GM23248 (cell line): ENCODE results near the gene ADAM15. TPM values are rescaled to one million over a fixed set of nuclear protein-coding genes. Genes with fewer than 3 reads are reported as not detected.

ENCODE experiments used
- DNase-seq: peaks from one replicate; pipeline ENCODE4 v3.0.0-alpha.2; 2015
- H2AFZ ChIP-seq: fragments of 200-600 bp; sonication (generic); 2 replicates; pipeline ENCODE4 v1.6.1; 2016; ENCODE audit warnings: antibody characterized with exemption
- H3F3A ChIP-seq: fragments of 200-600 bp; sonication (generic); 2 replicates; pipeline ENCODE4 v1.6.1; 2016; ENCODE audit warnings: mild to moderate bottlenecking, antibody characterized with exemption, mixed run types; ENCODE audit not compliant: insufficient read depth
- H3K27ac ChIP-seq: fragments of 200-600 bp; sonication (generic); 2 replicates; pipeline ENCODE4 v1.5.1; 2016; ENCODE audit warnings: mild to moderate bottlenecking
- H3K27me3 ChIP-seq: fragments of 200-600 bp; sonication (generic); replicated peaks from 2 replicates; pipeline ENCODE4 v1.6.1; 2016; ENCODE audit warnings: mild to moderate bottlenecking; ENCODE audit not compliant: insufficient read depth
- H3K36me3 ChIP-seq: fragments of 200-600 bp; sonication (generic); 2 replicates; pipeline ENCODE4 v1.6.1; 2016; ENCODE audit warnings: low read depth, mild to moderate bottlenecking
- H3K4me1 ChIP-seq: fragments of 200-600 bp; sonication (generic); 2 replicates; pipeline ENCODE4 v1.6.1; 2016; ENCODE audit warnings: mild to moderate bottlenecking; ENCODE audit not compliant: insufficient read depth
- H3K4me2 ChIP-seq: fragments of 200-600 bp; sonication (generic); one replicate; pipeline ENCODE4 v1.6.1; 2016; ENCODE audit warnings: mild to moderate bottlenecking; ENCODE audit not compliant: unreplicated experiment
- H3K4me3 ChIP-seq: fragments of 200-600 bp; sonication (generic); 2 replicates; pipeline ENCODE4 v1.5.1; 2016; ENCODE audit warnings: mild to moderate bottlenecking
- H3K79me2 ChIP-seq: fragments of 200-600 bp; sonication (generic); 2 replicates; pipeline ENCODE4 v1.6.1; 2016; ENCODE audit warnings: mild to moderate bottlenecking; ENCODE audit not compliant: insufficient read depth
- H3K9ac ChIP-seq: fragments of 200-600 bp; sonication (generic); 2 replicates; pipeline ENCODE4 v1.6.1; 2016; ENCODE audit warnings: mild to moderate bottlenecking
- H3K9me2 ChIP-seq: fragments of 200-600 bp; sonication (generic); 2 replicates; pipeline ENCODE4 v1.6.1; 2016; ENCODE audit warnings: mixed run types, mild to moderate bottlenecking, moderate library complexity; ENCODE audit not compliant: insufficient read depth
- H3K9me3 ChIP-seq: fragments of 200-600 bp; sonication (generic); one replicate; pipeline ENCODE4 v1.6.1; 2017; ENCODE audit warnings: low read depth
- H4K20me1 ChIP-seq: fragments of 200-600 bp; sonication (generic); 2 replicates; pipeline ENCODE4 v1.6.0; 2016; ENCODE audit not compliant: insufficient read depth
- EZH2 ChIP-seq: fragments of 200-600 bp; sonication (generic); IDR thresholded peaks from 2 replicates; pipeline ENCODE4 v1.6.1; 2018; ENCODE audit warnings: antibody characterized with exemption, mild to moderate bottlenecking; ENCODE audit not compliant: insufficient read depth, poor library complexity, severe bottlenecking
- EZH2phosphoT487 ChIP-seq: fragments of 200-600 bp; sonication (generic); IDR thresholded peaks from 2 replicates; pipeline ENCODE4 v1.6.1; 2018; ENCODE audit warnings: antibody characterized with exemption, moderate library complexity, mild to moderate bottlenecking, low read depth; ENCODE audit not compliant: insufficient read depth
- WGBS, 2 experiments: methylation state at CpG; one replicate each; pipeline ENCODE4 v1.1.6; 2015 to 2017; ENCODE audit warnings: low lambda C conversion rate in 2 of 2, low coverage in 1 of 2; ENCODE audit errors: missing lambda C conversion rate in 2 of 2; 5-methylcytosine and 5-hydroxymethylcytosine counted together
- in situ Hi-C: fragments of 300-500 bp; cut with MboI; formaldehyde crosslinking; loops from 2 replicates; pipeline ENCODE4 v1.15.0; 2020
- polyA plus RNA-seq: library from polyadenylated mRNA; unstranded; fragments of >200 nt; fragmentation: Nextera tagmentation; extraction: Ambion mirVana; gene quantifications from 2 replicates; pipeline ENCODE4 v1.2.1, GENCODE V29; 2016
- total RNA-seq: library from RNA; depleted of rRNA; stranded (reverse); fragments of >200 nt; shearing (Covaris generic); gene quantifications from 2 replicates; pipeline ENCODE4 v1.2.3, GENCODE V29; 2014

The ADAM15 gene
- total and polyA plus RNA-seq, 2 experiments from 2014 or later, result 73.0 to 85.6 TPM

- Histone ChIP-seq H3K79me2 (peaks cover 54% of the 10 kb centered on the region), H3K27me3 (no peaks in the 10 kb centered on the region), H3K36me3 (no peaks in the 10 kb centered on the region), H3F3A (no peaks in the 10 kb centered on the region), H3K27ac (peak overlapping the region; percentile 53), H2AFZ (peak overlapping the region; percentile 71), H3K9ac (peak overlapping the region; percentile 86), H3K4me1 (peaks cover 27% of the 10 kb centered on the region), H3K4me2 (peak overlapping the region; percentile 94), H3K9me3 (no peaks in the 10 kb centered on the region), H3K9me2 (no peaks in the 10 kb centered on the region), H4K20me1 (no peaks in the 10 kb centered on the region), H3K4me3 (peak overlapping the region; percentile 98)
- TF ChIP-seq EZH2phosphoT487 (no peak), EZH2 (no peak)
- in situ Hi-C loops, result no loop called here
- peak; percentile 55 for DNase-seq
- WGBS, 2 experiments, result 1 to 2% methylated on average over 31 to 35 of the region's 37 CpGs
These were observed 47.8 kb upstream of the ADAM15 start for GRCh38 chr1:155003227-155003765.

- Histone ChIP-seq H3K36me3 (no peaks in the 10 kb centered on the region), H3K9ac (peak overlapping the region; percentile 86), H3K9me2 (no peaks in the 10 kb centered on the region), H3K27me3 (no peaks in the 10 kb centered on the region), H3K4me2 (peak overlapping the region; percentile 94), H3K27ac (peak overlapping the region; percentile 53), H3K9me3 (no peaks in the 10 kb centered on the region), H3K4me3 (peak overlapping the region; percentile 98), H3F3A (no peaks in the 10 kb centered on the region), H4K20me1 (no peaks in the 10 kb centered on the region), H3K79me2 (peaks cover 54% of the 10 kb centered on the region), H2AFZ (peak overlapping the region; percentile 71), H3K4me1 (peaks cover 27% of the 10 kb centered on the region)
- 1 to 3% methylated on average over 6 to 34 of the region's 34 CpGs for WGBS, 2 experiments
- no peak for TF ChIP-seq EZH2
- TF ChIP-seq EZH2phosphoT487, result no peak
- peak; percentile 63 for DNase-seq
- in situ Hi-C loops, result no loop called here
These were observed 47.3 kb upstream of the ADAM15 start for GRCh38 chr1:155003766-155004351.

- no peaks in the 10 kb centered on the region for H4K20me1 ChIP-seq
- peak overlapping the region; percentile 94 for H3K4me2 ChIP-seq
- no peaks in the 10 kb centered on the region for H3K9me3 ChIP-seq
- peaks cover 27% of the 10 kb centered on the region for H3K4me1 ChIP-seq
- no peaks in the 10 kb centered on the region for H3F3A ChIP-seq
- peak; percentile 34 for DNase-seq
- peaks cover 54% of the 10 kb centered on the region for H3K79me2 ChIP-seq
- peak overlapping the region; percentile 71 for H2AFZ ChIP-seq
- no peaks in the 10 kb centered on the region for H3K27me3 ChIP-seq
- peak overlapping the region; percentile 86 for H3K9ac ChIP-seq
- 32 to 35% methylated on average over 5 of the region's 5 CpGs for WGBS, 2 experiments
- H3K9me2 ChIP-seq, result no peaks in the 10 kb centered on the region
- in situ Hi-C loops, result no loop called here
- H3K27ac ChIP-seq, result peak overlapping the region; percentile 53
- H3K4me3 ChIP-seq, result peak overlapping the region; percentile 98
- TF ChIP-seq EZH2, result no peak
- no peak for TF ChIP-seq EZH2phosphoT487
- H3K36me3 ChIP-seq, result no peaks in the 10 kb centered on the region
These were observed 46.6 kb upstream of the ADAM15 start for GRCh38 chr1:155004352-155005075.

- peak overlapping the region; percentile 86 for H3K9ac ChIP-seq
These were observed 45.8 kb upstream of the ADAM15 start for GRCh38 chr1:155005076-155006011.

More at GRCh38 chr1:155005076-155006011, 45.8 kb upstream of the ADAM15 start:
- 20 to 22% methylated on average over 8 to 13 of the region's 17 CpGs for WGBS, 2 experiments
- no peak for TF ChIP-seq EZH2phosphoT487
- no peak for TF ChIP-seq EZH2
- Histone ChIP-seq H3K36me3 (no peaks in the 10 kb centered on the region), H3K4me1 (peaks cover 20% of the 10 kb centered on the region), H2AFZ (no peak overlapping the region), H3K79me2 (peaks cover 54% of the 10 kb centered on the region), H3K9me3 (no peaks in the 10 kb centered on the region), H3K4me2 (peak overlapping the region; percentile 22), H3K27ac (peak overlapping the region; percentile 53), H3F3A (no peaks in the 10 kb centered on the region), H3K27me3 (no peaks in the 10 kb centered on the region), H4K20me1 (no peaks in the 10 kb centered on the region), H3K9me2 (no peaks in the 10 kb centered on the region), H3K4me3 (peak overlapping the region; percentile 98; the same call in 1 of the 2 replicates)
- DNase-seq, result peak; percentile 87
- in situ Hi-C loops, result no loop called here
